DMS79 (cell line): ENCODE results near the gene SFMBT2.
"Not testable (repeated sequence)": the region's sequence is repeated elsewhere in the genome, so short reads cannot be mapped to it uniquely, and the experiment has no call there.

ENCODE experiments used
- DNase-seq: peaks from one replicate; lab custom pipeline; 2025; lab: John Stamatoyannopoulos, UW

The SFMBT2 gene

GRCh38 chr10:7184660-7185366 is 226.0 kb downstream of the SFMBT2 start:
- DNase-seq = no peak

GRCh38 chr10:7184116-7184515 is 226.7 kb downstream of the SFMBT2 start:
- DNase-seq = not testable (repeated sequence)

- DNase-seq = not testable (repeated sequence)
These were observed 228.5 kb downstream of the SFMBT2 start for GRCh38 chr10:7182327-7182726.

- DNase-seq = no peak
These were observed 229.4 kb downstream of the SFMBT2 start for GRCh38 chr10:7181420-7181819.

- DNase-seq = no peak
These were observed 231.3 kb downstream of the SFMBT2 start for GRCh38 chr10:7179536-7179935.

- DNase-seq = no peak
These were observed 236.9 kb downstream of the SFMBT2 start for GRCh38 chr10:7173948-7174347.

GRCh38 chr10:7171825-7172224 is 239.0 kb downstream of the SFMBT2 start:
- no peak for DNase-seq

- no peak for DNase-seq
These were observed 240.1 kb downstream of the SFMBT2 start for GRCh38 chr10:7170626-7171322.

GRCh38 chr10:7168414-7168813 is 242.4 kb downstream of the SFMBT2 start:
- DNase-seq = no peak

- DNase-seq = no peak
These were observed 245.2 kb downstream of the SFMBT2 start for GRCh38 chr10:7165500-7166177.

- DNase-seq = no peak
These were observed 245.9 kb downstream of the SFMBT2 start for GRCh38 chr10:7164955-7165354.

- no peak for DNase-seq
These were observed 248.5 kb downstream of the SFMBT2 start for GRCh38 chr10:7162331-7162730.

- no peak for DNase-seq
These were observed 249.2 kb downstream of the SFMBT2 start for GRCh38 chr10:7161484-7162250.

GRCh38 chr10:7159928-7160327 is 250.9 kb downstream of the SFMBT2 start:
- DNase-seq = no peak

GRCh38 chr10:7159517-7159916 is 251.3 kb downstream of the SFMBT2 start:
- no peak for DNase-seq

GRCh38 chr10:7157091-7157490 is 253.7 kb downstream of the SFMBT2 start:
- DNase-seq = no peak

- DNase-seq = no peak
These were observed 257.1 kb downstream of the SFMBT2 start for GRCh38 chr10:7153750-7154149.

- no peak for DNase-seq
These were observed 257.9 kb downstream of the SFMBT2 start for GRCh38 chr10:7152982-7153381.

- no peak for DNase-seq
These were observed 258.5 kb downstream of the SFMBT2 start for GRCh38 chr10:7152341-7152740.

- DNase-seq = no peak
These were observed 259.3 kb downstream of the SFMBT2 start for GRCh38 chr10:7151538-7151937.

GRCh38 chr10:7150349-7150748 is 260.5 kb downstream of the SFMBT2 start:
- no peak for DNase-seq

- no peak for DNase-seq
These were observed 264.6 kb downstream of the SFMBT2 start for GRCh38 chr10:7146189-7146588.
